Kidney epithelial cell (primary cell): ENCODE results near the gene KDM6B. TPM values are rescaled to one million over a fixed set of nuclear protein-coding genes. Genes with fewer than 3 reads are reported as not detected.

Experiments used
- DNase-seq: peaks from one replicate; pipeline ENCODE4 v3.0.0-alpha.2; 2010; ENCODE audit warnings: low read depth
- H3K27me3 ChIP-seq: 2 replicates; pipeline ENCODE4 v1.6.0; 2011; ENCODE audit warnings: low read length; ENCODE audit not compliant: control insufficient read depth, insufficient read depth
- H3K36me3 ChIP-seq: 2 replicates; pipeline ENCODE4 v1.5.1; 2011; ENCODE audit warnings: low read length; ENCODE audit not compliant: control insufficient read depth, insufficient read depth
- H3K4me3 ChIP-seq: 2 replicates; pipeline ENCODE4 v1.5.1; 2011; ENCODE audit warnings: low read depth, mild to moderate bottlenecking, control low read depth, low read length
- total RNA-seq: library from RNA; depleted of rRNA; stranded (reverse); fragments of >200 nt; gene quantifications from 2 replicates; pipeline ENCODE4 v1.2.3, GENCODE V29; 2015
- TF ChIP-seq, protein P1 (sequence below): IDR thresholded peaks from 2 replicates; pipeline ENCODE4 v1.5.1; 2011; ENCODE audit warnings: mild to moderate bottlenecking, moderate library complexity, low read length, control low read depth, inconsistent platforms; ENCODE audit not compliant: insufficient read depth, poor library complexity, severe bottlenecking

The KDM6B gene
- total RNA-seq, 1 donor from 2014 or later = 15.6 TPM

DNA sequence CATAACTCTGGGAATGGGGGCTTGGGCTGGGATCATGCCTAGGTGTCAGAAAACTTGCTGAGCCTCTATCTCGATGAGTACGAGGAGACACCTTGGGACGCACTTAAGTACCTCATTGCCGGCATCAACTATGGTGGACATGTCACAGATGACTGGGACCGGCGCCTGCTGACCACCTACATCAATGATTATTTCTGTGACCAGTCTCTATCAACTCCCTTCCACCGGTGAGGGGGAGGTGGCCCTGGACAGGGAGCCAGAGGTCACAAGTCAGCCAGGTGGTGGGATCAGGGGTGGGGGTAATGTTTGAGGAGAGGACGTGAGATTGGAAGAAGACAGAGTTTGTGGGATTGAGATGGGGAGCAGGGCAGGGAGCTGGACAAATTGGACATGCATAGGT, 3.4 kb upstream of the KDM6B start:
- DNase-seq = no peak
- TF ChIP-seq, protein P1, sequence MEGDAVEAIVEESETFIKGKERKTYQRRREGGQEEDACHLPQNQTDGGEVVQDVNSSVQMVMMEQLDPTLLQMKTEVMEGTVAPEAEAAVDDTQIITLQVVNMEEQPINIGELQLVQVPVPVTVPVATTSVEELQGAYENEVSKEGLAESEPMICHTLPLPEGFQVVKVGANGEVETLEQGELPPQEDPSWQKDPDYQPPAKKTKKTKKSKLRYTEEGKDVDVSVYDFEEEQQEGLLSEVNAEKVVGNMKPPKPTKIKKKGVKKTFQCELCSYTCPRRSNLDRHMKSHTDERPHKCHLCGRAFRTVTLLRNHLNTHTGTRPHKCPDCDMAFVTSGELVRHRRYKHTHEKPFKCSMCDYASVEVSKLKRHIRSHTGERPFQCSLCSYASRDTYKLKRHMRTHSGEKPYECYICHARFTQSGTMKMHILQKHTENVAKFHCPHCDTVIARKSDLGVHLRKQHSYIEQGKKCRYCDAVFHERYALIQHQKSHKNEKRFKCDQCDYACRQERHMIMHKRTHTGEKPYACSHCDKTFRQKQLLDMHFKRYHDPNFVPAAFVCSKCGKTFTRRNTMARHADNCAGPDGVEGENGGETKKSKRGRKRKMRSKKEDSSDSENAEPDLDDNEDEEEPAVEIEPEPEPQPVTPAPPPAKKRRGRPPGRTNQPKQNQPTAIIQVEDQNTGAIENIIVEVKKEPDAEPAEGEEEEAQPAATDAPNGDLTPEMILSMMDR = no peak
- peaks cover 2% of the 10 kb centered on the region for H3K27me3 ChIP-seq
- no peaks in the 10 kb centered on the region for H3K36me3 ChIP-seq
- no peak overlapping the region for H3K4me3 ChIP-seq

DNA sequence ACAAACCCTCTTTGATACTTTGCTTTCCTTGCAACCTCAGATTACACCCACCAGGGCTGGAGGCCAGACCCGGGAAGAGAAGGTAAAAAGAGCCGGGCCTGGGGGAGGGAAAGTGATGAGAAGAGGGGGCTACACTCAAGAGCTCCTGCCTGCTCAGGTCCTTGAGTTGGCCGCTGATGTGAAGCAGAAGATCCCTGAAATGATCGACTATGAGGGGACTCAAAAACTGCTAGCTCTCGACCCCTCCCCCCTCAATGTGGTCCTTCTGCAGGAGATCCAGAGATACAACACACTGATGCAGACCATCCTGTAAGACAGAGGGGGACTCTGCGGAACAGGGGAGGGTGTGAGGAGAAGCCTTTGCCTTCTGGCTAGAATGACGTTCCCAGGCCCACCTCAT, 2.8 kb upstream of the KDM6B start:
- TF ChIP-seq, protein P1 = no peak
- DNase-seq = no peak
- no peaks in the 10 kb centered on the region for H3K27me3 ChIP-seq
- no peaks in the 10 kb centered on the region for H3K36me3 ChIP-seq
- H3K4me3 ChIP-seq = no peak overlapping the region

DNA sequence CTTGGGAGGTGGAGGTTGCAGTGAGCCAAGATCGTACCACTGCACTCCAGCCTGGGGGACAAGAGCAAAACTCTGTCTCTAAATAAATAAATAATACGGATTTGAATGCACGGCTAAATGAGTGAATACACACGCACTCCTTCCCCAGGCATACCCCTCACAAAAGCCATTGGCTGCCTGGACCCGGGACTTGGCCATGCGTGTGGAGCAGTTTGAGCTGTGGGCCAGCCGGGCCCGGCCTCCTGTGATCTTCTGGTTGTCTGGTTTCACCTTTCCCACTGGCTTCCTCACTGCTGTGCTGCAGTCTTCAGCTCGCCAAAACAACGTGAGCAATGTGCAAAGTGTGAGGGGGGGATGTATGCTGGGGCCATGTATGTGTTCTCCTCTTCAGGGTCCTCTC, 1.6 kb upstream of the KDM6B start:
- DNase-seq = no peak
- Histone ChIP-seq H3K27me3 (no peaks in the 10 kb centered on the region), H3K4me3 (no peak overlapping the region), H3K36me3 (no peaks in the 10 kb centered on the region)
- TF ChIP-seq, protein P1 = no peak

DNA sequence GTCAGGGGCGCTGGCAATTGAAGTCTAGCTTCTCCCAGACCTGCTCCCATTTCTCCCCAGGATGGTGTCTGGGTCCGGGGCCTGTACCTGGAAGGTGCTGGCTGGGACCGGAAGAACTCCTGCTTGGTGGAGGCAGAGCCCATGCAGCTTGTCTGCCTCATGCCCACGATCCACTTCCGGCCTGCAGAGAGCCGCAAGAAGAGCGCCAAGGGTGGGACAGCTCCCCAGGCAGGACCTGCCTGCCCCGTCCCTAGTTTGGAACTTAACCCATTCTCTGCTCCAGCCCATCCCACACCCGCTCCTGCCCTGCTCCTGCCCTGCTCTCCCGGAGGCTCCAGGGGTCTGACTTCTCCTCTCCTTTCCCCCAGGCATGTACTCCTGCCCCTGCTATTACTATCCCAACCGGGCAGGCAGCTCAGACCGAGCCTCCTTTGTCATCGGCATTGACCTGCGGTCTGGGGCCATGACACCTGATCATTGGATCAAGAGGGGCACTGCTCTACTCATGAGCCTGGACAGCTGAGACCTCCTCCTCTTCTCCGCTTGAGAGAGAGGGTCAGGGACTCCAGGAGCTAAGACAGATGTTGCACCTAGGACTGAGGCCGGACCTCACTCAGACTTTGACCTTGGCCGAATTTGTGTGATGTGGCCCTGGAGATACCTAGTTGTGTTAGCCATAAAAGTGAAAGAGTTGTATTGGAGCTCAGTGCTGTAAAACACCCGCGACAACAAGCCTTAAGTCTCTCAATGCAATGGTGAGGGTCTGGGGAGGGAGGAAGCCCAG, 814 bp upstream of the KDM6B start:
- H3K4me3 ChIP-seq = no peak overlapping the region
- TF ChIP-seq, protein P1 = no peak
- H3K27me3 ChIP-seq = no peaks in the 10 kb centered on the region
- no peak for DNase-seq
- H3K36me3 ChIP-seq = no peaks in the 10 kb centered on the region

DNA sequence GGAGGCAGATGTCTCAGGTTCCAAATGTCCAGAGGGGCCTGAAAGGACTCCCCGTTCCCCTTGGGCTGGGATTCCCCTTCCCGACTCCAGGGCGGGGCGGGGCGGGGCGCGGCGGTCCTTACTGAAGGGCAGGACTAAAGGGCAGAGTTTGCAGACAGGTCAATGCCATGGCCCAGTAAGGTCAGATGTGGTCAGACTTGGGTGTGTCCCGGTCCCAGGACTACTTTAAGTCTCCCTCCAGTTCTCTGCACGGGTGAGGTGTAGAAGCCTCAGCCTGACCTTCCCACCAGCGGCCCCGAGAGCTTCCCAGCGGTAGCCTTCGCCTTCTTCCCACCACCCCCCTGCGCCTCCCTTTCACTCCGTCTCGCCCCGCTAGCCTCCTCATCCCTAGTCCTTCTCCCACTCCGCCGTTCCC, 532 bp downstream of the KDM6B start:
- H3K36me3 ChIP-seq = no peaks in the 10 kb centered on the region
- DNase-seq = no peak
- H3K4me3 ChIP-seq = peak overlapping the region; percentile 68
- TF ChIP-seq, protein P1 = no peak
- H3K27me3 ChIP-seq = no peaks in the 10 kb centered on the region
